Astrocyte (in vitro differentiated cells and primary cell): ENCODE measurements around the gene DNLZ. TPM values are rescaled to one million over a fixed set of nuclear protein-coding genes. Genes with fewer than 3 reads are reported as not detected.

Experiments used
- DNase-seq: peaks from one replicate; pipeline ENCODE4 v3.0.0-alpha.2; 2010; ENCODE audit warnings: low read depth
- FAIRE-seq: peaks from 2 replicates; lab custom pipeline; 2011; peaks lifted over from hg19 to GRCh38; lab: Jason Lieb, UNC
- H2AFZ ChIP-seq: 2 replicates; pipeline ENCODE4 v1.6.0; 2012; ENCODE audit warnings: low read depth, low read length, inconsistent platforms
- H3K27ac ChIP-seq: 2 replicates; pipeline ENCODE4 v1.5.1; 2011; ENCODE audit warnings: low read depth, low read length, inconsistent platforms
- H3K27me3 ChIP-seq: 2 replicates; pipeline ENCODE4 v1.6.0; 2011; ENCODE audit warnings: low read length, inconsistent platforms; ENCODE audit not compliant: insufficient read depth
- H3K36me3 ChIP-seq: 2 replicates; pipeline ENCODE4 v1.5.1; 2011; ENCODE audit warnings: low read length, inconsistent platforms; ENCODE audit not compliant: insufficient read depth
- H3K4me1 ChIP-seq: 2 replicates; pipeline ENCODE4 v1.5.1; 2011; ENCODE audit warnings: low read length, inconsistent platforms; ENCODE audit not compliant: insufficient read depth
- H3K4me2 ChIP-seq: 2 replicates; pipeline ENCODE4 v1.6.0; 2012; ENCODE audit warnings: low read length, inconsistent platforms
- H3K4me3 ChIP-seq: 2 replicates; pipeline ENCODE4 v1.5.1; 2011; ENCODE audit warnings: low read depth, mild to moderate bottlenecking, low read length, inconsistent platforms; ENCODE audit not compliant: insufficient read depth
- H3K79me2 ChIP-seq: 2 replicates; pipeline ENCODE4 v1.6.0; 2012; ENCODE audit warnings: mild to moderate bottlenecking, low read length, inconsistent platforms; ENCODE audit not compliant: insufficient read depth
- H3K9ac ChIP-seq: 2 replicates; pipeline ENCODE4 v1.6.0; 2012; ENCODE audit warnings: mild to moderate bottlenecking, low read length, inconsistent platforms
- H3K9me3 ChIP-seq: 2 replicates; pipeline ENCODE4 v1.5.1; 2012; ENCODE audit warnings: low read depth, mild to moderate bottlenecking, low read length, inconsistent platforms; ENCODE audit not compliant: insufficient read depth
- H4K20me1 ChIP-seq: 2 replicates; pipeline ENCODE4 v1.6.0; 2012; ENCODE audit warnings: low read length, inconsistent platforms; ENCODE audit not compliant: insufficient read depth
- H3K27ac Mint-ChIP-seq: one replicate; pipeline ENCODE4 v1.8.0; 2021; ENCODE audit warnings: mild to moderate bottlenecking, mixed read lengths; ENCODE audit not compliant: unreplicated experiment
- H3K27me3 Mint-ChIP-seq: one replicate; pipeline ENCODE4 v1.8.0; 2021; ENCODE audit warnings: low read depth, mixed read lengths; ENCODE audit not compliant: unreplicated experiment
- H3K36me3 Mint-ChIP-seq: one replicate; pipeline ENCODE4 v1.8.0; 2021; ENCODE audit warnings: low read depth, mixed read lengths; ENCODE audit not compliant: unreplicated experiment
- H3K4me1 Mint-ChIP-seq: one replicate; pipeline ENCODE4 v1.8.0; 2021; ENCODE audit warnings: low read depth, mixed read lengths; ENCODE audit not compliant: unreplicated experiment
- H3K4me3 Mint-ChIP-seq: one replicate; pipeline ENCODE4 v1.8.0; 2021; ENCODE audit warnings: mild to moderate bottlenecking, moderate library complexity, mixed read lengths; ENCODE audit not compliant: unreplicated experiment
- H3K9me3 Mint-ChIP-seq: one replicate; pipeline ENCODE4 v1.8.0; 2021; ENCODE audit warnings: mild to moderate bottlenecking, mixed read lengths; ENCODE audit not compliant: unreplicated experiment
- EZH2 ChIP-seq: IDR thresholded peaks from 2 replicates; pipeline ENCODE4 v1.6.1; 2012; ENCODE audit warnings: mild to moderate bottlenecking, low read length, inconsistent platforms; ENCODE audit not compliant: insufficient read depth
- total RNA-seq: library from RNA; stranded (reverse); gene quantifications from 2 replicates; pipeline ENCODE4 v1.2.1, GENCODE V29; 2021
- TF ChIP-seq, protein P1 (sequence below): IDR thresholded peaks from 2 replicates; pipeline ENCODE4 v1.5.1; 2011; ENCODE audit warnings: low read depth, mild to moderate bottlenecking, inconsistent platforms, low read length, moderate library complexity; ENCODE audit not compliant: insufficient read depth

DNLZ gene
- total RNA-seq, 1 donor from 2014 or later, result 17.4 TPM

GRCh38 chr9:136338511-136338910, 25.0 kb downstream of the DNLZ start:
- H3K4me2 ChIP-seq, result no peak overlapping the region
- no peak overlapping the region for H3K27ac Mint-ChIP-seq
- H3K36me3 Mint-ChIP-seq, result peaks cover 3% of the 10 kb centered on the region
- H3K9me3 ChIP-seq, result no peaks in the 10 kb centered on the region
- TF ChIP-seq EZH2, result no peak
- TF ChIP-seq, protein P1, sequence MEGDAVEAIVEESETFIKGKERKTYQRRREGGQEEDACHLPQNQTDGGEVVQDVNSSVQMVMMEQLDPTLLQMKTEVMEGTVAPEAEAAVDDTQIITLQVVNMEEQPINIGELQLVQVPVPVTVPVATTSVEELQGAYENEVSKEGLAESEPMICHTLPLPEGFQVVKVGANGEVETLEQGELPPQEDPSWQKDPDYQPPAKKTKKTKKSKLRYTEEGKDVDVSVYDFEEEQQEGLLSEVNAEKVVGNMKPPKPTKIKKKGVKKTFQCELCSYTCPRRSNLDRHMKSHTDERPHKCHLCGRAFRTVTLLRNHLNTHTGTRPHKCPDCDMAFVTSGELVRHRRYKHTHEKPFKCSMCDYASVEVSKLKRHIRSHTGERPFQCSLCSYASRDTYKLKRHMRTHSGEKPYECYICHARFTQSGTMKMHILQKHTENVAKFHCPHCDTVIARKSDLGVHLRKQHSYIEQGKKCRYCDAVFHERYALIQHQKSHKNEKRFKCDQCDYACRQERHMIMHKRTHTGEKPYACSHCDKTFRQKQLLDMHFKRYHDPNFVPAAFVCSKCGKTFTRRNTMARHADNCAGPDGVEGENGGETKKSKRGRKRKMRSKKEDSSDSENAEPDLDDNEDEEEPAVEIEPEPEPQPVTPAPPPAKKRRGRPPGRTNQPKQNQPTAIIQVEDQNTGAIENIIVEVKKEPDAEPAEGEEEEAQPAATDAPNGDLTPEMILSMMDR, result no peak
- H3K4me3 ChIP-seq, result no peak overlapping the region
- peaks cover 2% of the 10 kb centered on the region for H3K36me3 ChIP-seq
- DNase-seq (no peak), FAIRE-seq (no peak)
- no peak overlapping the region for H3K27ac ChIP-seq
- no peaks in the 10 kb centered on the region for H3K27me3 Mint-ChIP-seq
- H3K9me3 Mint-ChIP-seq, result no peaks in the 10 kb centered on the region
- peaks cover 2% of the 10 kb centered on the region for H3K4me1 Mint-ChIP-seq
- H4K20me1 ChIP-seq, result peaks cover 76% of the 10 kb centered on the region
- no peak overlapping the region for H3K4me3 Mint-ChIP-seq
- no peaks in the 10 kb centered on the region for H3K27me3 ChIP-seq
- H3K79me2 ChIP-seq, result peaks cover 16% of the 10 kb centered on the region
- no peak overlapping the region for H2AFZ ChIP-seq
- H3K9ac ChIP-seq, result no peak overlapping the region
- H3K4me1 ChIP-seq, result peaks cover 23% of the 10 kb centered on the region

- Mint-ChIP-seq H3K36me3 (peaks cover 3% of the 10 kb centered on the region), H3K4me3 (no peak overlapping the region), H3K4me1 (peaks cover under 1% of the 10 kb centered on the region), H3K27me3 (no peaks in the 10 kb centered on the region), H3K9me3 (no peaks in the 10 kb centered on the region), H3K27ac (no peak overlapping the region)
- H4K20me1 ChIP-seq, result peaks cover 76% of the 10 kb centered on the region
- H3K79me2 ChIP-seq, result peaks cover 24% of the 10 kb centered on the region
- no peak overlapping the region for H3K4me3 ChIP-seq
- no peaks in the 10 kb centered on the region for H3K27me3 ChIP-seq
- H3K4me1 ChIP-seq, result peaks cover 19% of the 10 kb centered on the region
- DNase-seq (no peak), FAIRE-seq (no peak)
- TF ChIP-seq, protein P1, result no peak
- TF ChIP-seq EZH2, result no peak
- no peak overlapping the region for H3K27ac ChIP-seq
- no peak overlapping the region for H3K4me2 ChIP-seq
- H2AFZ ChIP-seq, result no peak overlapping the region
- H3K36me3 ChIP-seq, result peaks cover 2% of the 10 kb centered on the region
- H3K9ac ChIP-seq, result no peak overlapping the region
- H3K9me3 ChIP-seq, result no peaks in the 10 kb centered on the region
Measured at GRCh38 chr9:136337416-136338395, 25.8 kb downstream of the DNLZ start.

DNA sequence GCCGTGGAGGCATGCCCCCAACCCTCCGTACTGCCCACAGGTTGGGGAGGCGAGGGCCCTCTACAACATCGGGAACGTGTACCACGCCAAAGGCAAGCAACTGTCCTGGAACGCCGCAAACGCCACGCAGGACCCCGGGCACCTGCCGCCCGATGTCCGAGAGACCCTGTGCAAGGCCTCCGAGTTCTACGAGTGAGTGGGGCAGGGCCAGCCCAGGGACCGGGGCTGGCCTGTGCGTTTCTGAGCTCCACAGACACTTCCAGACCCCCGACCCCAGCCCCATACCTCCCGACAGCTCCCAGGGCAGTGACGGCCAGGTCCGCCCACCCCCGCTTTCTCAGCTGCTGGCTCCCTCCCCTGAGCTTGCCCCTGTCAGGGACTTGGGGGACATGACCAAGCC, 26.7 kb downstream of the DNLZ start:
- Mint-ChIP-seq H3K27me3 (no peaks in the 10 kb centered on the region), H3K9me3 (no peaks in the 10 kb centered on the region), H3K36me3 (peaks cover 3% of the 10 kb centered on the region), H3K27ac (no peak overlapping the region), H3K4me1 (no peaks in the 10 kb centered on the region), H3K4me3 (no peak overlapping the region)
- Histone ChIP-seq H3K27me3 (no peaks in the 10 kb centered on the region), H4K20me1 (peaks cover 80% of the 10 kb centered on the region), H3K9me3 (no peaks in the 10 kb centered on the region), H3K4me2 (no peak overlapping the region), H3K27ac (no peak overlapping the region), H3K4me1 (peaks cover 16% of the 10 kb centered on the region), H3K36me3 (peaks cover 2% of the 10 kb centered on the region), H2AFZ (no peak overlapping the region), H3K79me2 (peaks cover 32% of the 10 kb centered on the region), H3K9ac (no peak overlapping the region), H3K4me3 (no peak overlapping the region)
- TF ChIP-seq, protein P1, result no peak
- no peak for TF ChIP-seq EZH2
- FAIRE-seq (no peak), DNase-seq (no peak)
